HL-60 (cell line): ENCODE data around the gene RAB34.

ENCODE experiments used
- DNase-seq, 2 experiments: peaks; one replicate each; pipeline ENCODE4 v3.0.0-alpha.2; 2010 to 2020; ENCODE audit warnings: low read depth in 1 of 2, low spot score in 1 of 2
- H3K27ac ChIP-seq: fragments of 250-450 bp; sonication (Bioruptor Pico); replicated peaks from 2 replicates; pipeline ENCODE4 v1.5.1; 2020; ENCODE audit warnings: mild to moderate bottlenecking, moderate library complexity
- H3K27me3 ChIP-seq: fragments of 250-450 bp; sonication (Bioruptor Pico); 2 replicates; pipeline ENCODE4 v1.5.1; 2021; ENCODE audit warnings: mild to moderate bottlenecking, moderate library complexity; ENCODE audit not compliant: insufficient read depth, poor library complexity, severe bottlenecking
- H3K4me3 ChIP-seq: replicated peaks from 2 replicates; pipeline ENCODE4 v1.5.1; 2011; ENCODE audit warnings: mild to moderate bottlenecking, control low read depth, low read length; ENCODE audit not compliant: insufficient read depth
- GABPA ChIP-seq: IDR thresholded peaks from 2 replicates; pipeline ENCODE4 v1.6.1; 2012; ENCODE audit warnings: low read depth
- POLR2AphosphoS5 ChIP-seq: IDR thresholded peaks from 2 replicates; pipeline ENCODE4 v1.6.1; 2012; ENCODE audit warnings: low read depth
- SPI1 ChIP-seq: IDR thresholded peaks from 2 replicates; pipeline ENCODE4 v1.6.1; 2012; ENCODE audit warnings: low read depth, mild to moderate bottlenecking, borderline replicate concordance
- TF ChIP-seq, protein P1 (sequence below): IDR thresholded peaks from one replicate; pipeline ENCODE4 v1.5.1; 2011; ENCODE audit warnings: low read length, control low read depth, inconsistent platforms; ENCODE audit not compliant: insufficient read depth
- TF ChIP-seq, protein P2 (sequence below): IDR thresholded peaks from 2 replicates; pipeline ENCODE4 v1.6.1; 2012; ENCODE audit warnings: low read depth; ENCODE audit not compliant: insufficient replicate concordance

The RAB34 gene

DNA sequence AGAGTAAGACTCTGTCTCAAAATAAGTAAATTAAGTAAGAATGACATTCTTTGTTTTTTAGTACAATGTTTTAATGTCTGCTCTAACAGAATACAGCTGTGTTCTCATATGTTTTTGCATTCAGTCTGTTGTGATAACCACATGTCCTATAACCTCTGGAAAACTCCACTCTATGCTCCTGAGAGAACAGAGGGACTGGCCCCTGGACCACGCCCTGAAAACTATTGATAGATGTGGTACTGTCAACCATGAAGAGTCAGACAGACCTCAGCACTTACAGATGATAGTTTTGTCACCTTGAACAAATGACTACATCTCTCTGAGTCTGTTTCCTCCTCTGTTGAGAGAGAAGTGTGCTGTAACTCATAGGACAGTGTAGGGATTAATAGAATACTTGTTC lies 47.8 kb downstream of the RAB34 start:
- TF ChIP-seq, protein P1, sequence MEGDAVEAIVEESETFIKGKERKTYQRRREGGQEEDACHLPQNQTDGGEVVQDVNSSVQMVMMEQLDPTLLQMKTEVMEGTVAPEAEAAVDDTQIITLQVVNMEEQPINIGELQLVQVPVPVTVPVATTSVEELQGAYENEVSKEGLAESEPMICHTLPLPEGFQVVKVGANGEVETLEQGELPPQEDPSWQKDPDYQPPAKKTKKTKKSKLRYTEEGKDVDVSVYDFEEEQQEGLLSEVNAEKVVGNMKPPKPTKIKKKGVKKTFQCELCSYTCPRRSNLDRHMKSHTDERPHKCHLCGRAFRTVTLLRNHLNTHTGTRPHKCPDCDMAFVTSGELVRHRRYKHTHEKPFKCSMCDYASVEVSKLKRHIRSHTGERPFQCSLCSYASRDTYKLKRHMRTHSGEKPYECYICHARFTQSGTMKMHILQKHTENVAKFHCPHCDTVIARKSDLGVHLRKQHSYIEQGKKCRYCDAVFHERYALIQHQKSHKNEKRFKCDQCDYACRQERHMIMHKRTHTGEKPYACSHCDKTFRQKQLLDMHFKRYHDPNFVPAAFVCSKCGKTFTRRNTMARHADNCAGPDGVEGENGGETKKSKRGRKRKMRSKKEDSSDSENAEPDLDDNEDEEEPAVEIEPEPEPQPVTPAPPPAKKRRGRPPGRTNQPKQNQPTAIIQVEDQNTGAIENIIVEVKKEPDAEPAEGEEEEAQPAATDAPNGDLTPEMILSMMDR: no peak
- no peak for TF ChIP-seq GABPA
- no peak for TF ChIP-seq POLR2AphosphoS5
- TF ChIP-seq SPI1: no peak
- Histone ChIP-seq H3K4me3 (no peak overlapping the region), H3K27me3 (no peaks in the 10 kb centered on the region), H3K27ac (no peak overlapping the region)
- DNase-seq: no peak

DNA sequence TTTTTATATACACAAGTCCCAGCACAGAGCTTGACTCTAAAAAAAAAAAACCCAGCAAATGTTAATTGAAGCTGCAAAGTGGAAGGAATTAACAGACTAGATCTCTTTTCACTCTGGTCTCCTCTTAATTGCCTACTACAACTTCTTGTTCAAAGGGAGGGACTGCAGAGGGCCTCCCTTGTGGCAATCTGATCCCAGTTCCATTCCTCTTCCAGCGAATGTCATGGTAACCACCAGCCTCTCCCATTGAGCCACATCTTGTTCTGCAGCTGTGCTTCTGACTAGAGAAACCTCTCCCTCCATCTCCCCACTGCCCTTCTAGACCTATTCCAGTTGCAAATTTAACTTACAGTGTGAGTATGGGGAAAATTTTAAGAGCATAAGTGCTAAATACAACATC lies 49.8 kb downstream of the RAB34 start:
- no peak overlapping the region for H3K27ac ChIP-seq
- no peak for DNase-seq
- H3K4me3 ChIP-seq: no peak overlapping the region
- H3K27me3 ChIP-seq: no peaks in the 10 kb centered on the region
- no peak for TF ChIP-seq GABPA
- no peak for TF ChIP-seq SPI1
- TF ChIP-seq, protein P1: no peak
- TF ChIP-seq, protein P2, sequence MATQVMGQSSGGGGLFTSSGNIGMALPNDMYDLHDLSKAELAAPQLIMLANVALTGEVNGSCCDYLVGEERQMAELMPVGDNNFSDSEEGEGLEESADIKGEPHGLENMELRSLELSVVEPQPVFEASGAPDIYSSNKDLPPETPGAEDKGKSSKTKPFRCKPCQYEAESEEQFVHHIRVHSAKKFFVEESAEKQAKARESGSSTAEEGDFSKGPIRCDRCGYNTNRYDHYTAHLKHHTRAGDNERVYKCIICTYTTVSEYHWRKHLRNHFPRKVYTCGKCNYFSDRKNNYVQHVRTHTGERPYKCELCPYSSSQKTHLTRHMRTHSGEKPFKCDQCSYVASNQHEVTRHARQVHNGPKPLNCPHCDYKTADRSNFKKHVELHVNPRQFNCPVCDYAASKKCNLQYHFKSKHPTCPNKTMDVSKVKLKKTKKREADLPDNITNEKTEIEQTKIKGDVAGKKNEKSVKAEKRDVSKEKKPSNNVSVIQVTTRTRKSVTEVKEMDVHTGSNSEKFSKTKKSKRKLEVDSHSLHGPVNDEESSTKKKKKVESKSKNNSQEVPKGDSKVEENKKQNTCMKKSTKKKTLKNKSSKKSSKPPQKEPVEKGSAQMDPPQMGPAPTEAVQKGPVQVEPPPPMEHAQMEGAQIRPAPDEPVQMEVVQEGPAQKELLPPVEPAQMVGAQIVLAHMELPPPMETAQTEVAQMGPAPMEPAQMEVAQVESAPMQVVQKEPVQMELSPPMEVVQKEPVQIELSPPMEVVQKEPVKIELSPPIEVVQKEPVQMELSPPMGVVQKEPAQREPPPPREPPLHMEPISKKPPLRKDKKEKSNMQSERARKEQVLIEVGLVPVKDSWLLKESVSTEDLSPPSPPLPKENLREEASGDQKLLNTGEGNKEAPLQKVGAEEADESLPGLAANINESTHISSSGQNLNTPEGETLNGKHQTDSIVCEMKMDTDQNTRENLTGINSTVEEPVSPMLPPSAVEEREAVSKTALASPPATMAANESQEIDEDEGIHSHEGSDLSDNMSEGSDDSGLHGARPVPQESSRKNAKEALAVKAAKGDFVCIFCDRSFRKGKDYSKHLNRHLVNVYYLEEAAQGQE: no peak
- TF ChIP-seq POLR2AphosphoS5: no peak

DNA sequence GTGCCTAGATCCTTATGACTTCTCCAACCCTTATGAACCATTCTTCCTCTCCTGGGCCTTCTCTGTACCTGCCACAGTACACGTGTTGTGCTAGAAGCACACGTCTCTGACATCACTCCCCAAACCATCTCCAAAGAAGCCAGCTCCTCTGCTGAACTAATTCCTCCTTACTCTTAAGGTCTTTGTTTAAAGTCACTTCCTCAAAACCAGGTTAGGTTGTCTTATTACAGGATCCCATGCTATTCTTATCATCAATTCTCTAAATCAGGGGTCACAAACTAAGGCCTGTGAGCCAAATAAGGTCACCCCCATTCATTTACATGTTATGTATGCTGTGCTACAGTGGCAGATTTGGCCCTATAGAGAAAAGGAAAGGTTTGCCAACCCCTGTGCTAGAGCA lies 51.7 kb downstream of the RAB34 start:
- TF ChIP-seq POLR2AphosphoS5 (no peak), SPI1 (peak; percentile 88)
- TF ChIP-seq, protein P2: no peak
- no peak overlapping the region for H3K27ac ChIP-seq
- H3K27me3 ChIP-seq: no peaks in the 10 kb centered on the region
- DNase-seq: peak in 1 of 2 experiments; percentile 9
- H3K4me3 ChIP-seq: no peak overlapping the region
